Type B pancreatic cell (in vitro differentiated cells): ENCODE measurements around the gene ZNF565. TPM values are rescaled to one million over a fixed set of nuclear protein-coding genes. Genes with fewer than 3 reads are reported as not detected.
"Not testable (repeated sequence)": the region's sequence is repeated elsewhere in the genome, so short reads cannot be mapped to it uniquely, and the experiment has no call there.

Source experiments
- DNase-seq: peaks from one replicate; pipeline ENCODE4 v3.0.0; 2021; ENCODE audit warnings: mixed read lengths; ENCODE audit not compliant: unreplicated experiment; ENCODE audit errors: extremely low spot score
- H3K27ac Mint-ChIP-seq: 2 replicates; pipeline ENCODE4 v1.8.0; 2021; ENCODE audit warnings: mild to moderate bottlenecking, mixed read lengths
- H3K27me3 Mint-ChIP-seq: 2 replicates; pipeline ENCODE4 v1.8.0; 2021; ENCODE audit warnings: mixed read lengths
- H3K36me3 Mint-ChIP-seq: 2 replicates; pipeline ENCODE4 v1.8.0; 2021; ENCODE audit warnings: mixed read lengths
- H3K4me1 Mint-ChIP-seq: one replicate; pipeline ENCODE4 v1.8.0; 2021; ENCODE audit warnings: mixed read lengths; ENCODE audit not compliant: unreplicated experiment
- H3K4me3 Mint-ChIP-seq: 2 replicates; pipeline ENCODE4 v1.8.0; 2021; ENCODE audit warnings: mild to moderate bottlenecking, mixed read lengths
- H3K9me3 Mint-ChIP-seq: 2 replicates; pipeline ENCODE4 v1.8.0; 2021; ENCODE audit warnings: mixed read lengths
- CTCF ChIP-seq: fragments of 200-600 bp; sonication (generic); conservative IDR thresholded peaks from 2 replicates; pipeline ENCODE4 v1.5.0; 2021; ENCODE audit warnings: antibody characterized with exemption, mild to moderate bottlenecking
- total RNA-seq: library from RNA; stranded (reverse); gene quantifications from 2 replicates; pipeline ENCODE4 v1.2.1, GENCODE V29; 2021; ENCODE audit warnings: low replicate concordance

Gene ZNF565
- total RNA-seq, 1 donor from 2014 or later = 5.6 TPM

GRCh38 chr19:36139120-36139472 is 75.4 kb downstream of the ZNF565 start:
- peaks cover 5% of the 10 kb centered on the region for H3K9me3 Mint-ChIP-seq
- DNase-seq = no peak

GRCh38 chr19:36136964-36137686 is 77.3 kb downstream of the ZNF565 start:
- no peak for DNase-seq
- TF ChIP-seq CTCF = no peak
- Mint-ChIP-seq H3K27ac (peak overlapping the region; percentile 93), H3K9me3 (peaks cover 5% of the 10 kb centered on the region), H3K4me3 (peak overlapping the region; percentile 66), H3K27me3 (no peaks in the 10 kb centered on the region), H3K4me1 (peaks cover 9% of the 10 kb centered on the region), H3K36me3 (peaks cover 9% of the 10 kb centered on the region)

More at GRCh38 chr19:36139120-36139472, 75.4 kb downstream of the ZNF565 start:
- Mint-ChIP-seq H3K27me3 (no peaks in the 10 kb centered on the region), H3K4me1 (peaks cover 9% of the 10 kb centered on the region), H3K36me3 (peaks cover 16% of the 10 kb centered on the region), H3K4me3 (peak overlapping the region; percentile 92), H3K27ac (peak overlapping the region; percentile 98)
- no peak for TF ChIP-seq CTCF

GRCh38 chr19:36134867-36135266 is 79.6 kb downstream of the ZNF565 start:
- H3K9me3 Mint-ChIP-seq, H3K4me3 Mint-ChIP-seq, H3K27ac Mint-ChIP-seq, H3K27me3 Mint-ChIP-seq, H3K4me1 Mint-ChIP-seq, DNase-seq, H3K36me3 Mint-ChIP-seq: not testable (repeated sequence)

Other genes starting within 250 kb of the ZNF565 start
- 16.1 and 17.3 TPM in 2 replicates for gene SDHAF1, start 219.5 kb downstream of the ZNF565 start, total RNA-seq
- gene SYNE4, start 205.9 kb downstream of the ZNF565 start, total RNA-seq = 8.7 and 14.5 TPM in 2 replicates
- gene ALKBH6, start 200.5 kb downstream of the ZNF565 start, total RNA-seq = 17.8 and 24.8 TPM in 2 replicates
- gene CLIP3, start 181.8 kb downstream of the ZNF565 start, total RNA-seq = 5.6 and 51.1 TPM in 2 replicates
- 4.9 and 6.4 TPM in 2 replicates for gene THAP8, start 160.4 kb downstream of the ZNF565 start, total RNA-seq
- 3.3 and 12.5 TPM in 2 replicates for gene WDR62, start 159.8 kb downstream of the ZNF565 start, total RNA-seq
- not detected in 2 replicates for gene OVOL3, start 103.5 kb downstream of the ZNF565 start, total RNA-seq
- gene POLR2I, start 99.8 kb downstream of the ZNF565 start, total RNA-seq = 74.7 and 81.7 TPM in 2 replicates
- gene TBCB, start 99.2 kb downstream of the ZNF565 start, total RNA-seq = 106 and 148 TPM in 2 replicates
- 426 and 510 TPM in 2 replicates for gene CAPNS1, start 74.6 kb downstream of the ZNF565 start, total RNA-seq
- not detected in 2 replicates for gene COX7A1, start 62.2 kb downstream of the ZNF565 start, total RNA-seq
- 92.6 and 110 TPM in 2 replicates for gene ZNF146, start 441 bp upstream of the ZNF565 start, total RNA-seq
- 7.6 and 10.9 TPM in 2 replicates for gene ZFP14, start 164.5 kb upstream of the ZNF565 start, total RNA-seq
- gene ZFP82, start 204.0 kb upstream of the ZNF565 start, total RNA-seq = 6.0 and 13.0 TPM in 2 replicates